ENCODE data around the gene KIAA0825. TPM values are rescaled to one million over a fixed set of nuclear protein-coding genes. Genes with fewer than 3 reads are reported as not detected.

The KIAA0825 gene
- polyA plus RNA-seq, 1 of the 3 experiments (the other 2 are of a cell fraction), result 0.61 TPM

GRCh38 chr5:94250985-94251384, 367.4 kb downstream of the KIAA0825 start:
- H3K36me3 ChIP-seq (replicated peaks in 1 of 2; ENCODE audit: control insufficient read depth in 1 of 2, insufficient read depth in 2 of 2, low read length in 1 of 2), result no peaks in the 10 kb centered on the region
- H3K27me3 ChIP-seq (ENCODE audit: insufficient read depth), result no peaks in the 10 kb centered on the region
- H3K4me2 ChIP-seq, result no peak overlapping the region
- no peak for DNase-seq
- no peaks in the 10 kb centered on the region for H3K9me2 ChIP-seq
- H3F3A ChIP-seq (replicated peaks; ENCODE audit: insufficient read depth), result no peaks in the 10 kb centered on the region
- no peak overlapping the region for H3K9ac ChIP-seq
- WGBS (ENCODE audit: low lambda C conversion rate), result 82% methylated on average over 5 of the region's 5 CpGs
- ChIA-PET POLR2A (no interaction called here), CTCF (interaction anchor here (1.0 to 1.3 kb wide), 2 partner anchors 10 to 16 kb away, joined by 3 to 4 read pairs; no protein-coding TSS in a partner anchor)
- no peak overlapping the region for H2AFZ ChIP-seq (ENCODE audit: low read depth)
- no peaks in the 10 kb centered on the region; a peak in 1 of 4 replicates for H3K4me1 ChIP-seq (ENCODE audit: control insufficient read depth in 1 of 2, insufficient read depth in 2 of 2, low read depth in 1 of 2, low read length in 1 of 2)
- TF ChIP-seq RAD21 (IDR thresholded peaks at IDR 0.05; ENCODE audit: low read length) (no peak), SIN3A (IDR thresholded peaks at IDR 0.05; ENCODE audit: borderline replicate concordance, low read depth, low read length) (no peak), FOSL2 (IDR thresholded peaks at IDR 0.05; ENCODE audit: borderline replicate concordance, low read depth) (no peak), EZH2phosphoT487 (IDR thresholded peaks at IDR 0.05; ENCODE audit: borderline replicate concordance, low read depth) (no peak), ZBTB33 (IDR thresholded peaks at IDR 0.05; ENCODE audit: borderline replicate concordance, low read depth) (no peak), RFX5 (IDR thresholded peaks at IDR 0.05; ENCODE audit: low read length) (no peak), MEF2A (IDR thresholded peaks at IDR 0.05; ENCODE audit: borderline replicate concordance, low read depth) (no peak), GABPA (IDR thresholded peaks at IDR 0.05; ENCODE audit: low read depth) (no peak), RXRA (IDR thresholded peaks at IDR 0.05; ENCODE audit: borderline replicate concordance, low read depth) (no peak), POLR2AphosphoS5 (IDR thresholded peaks at IDR 0.05; ENCODE audit: low read depth, low read length) (no peak), RCOR1 (IDR thresholded peaks at IDR 0.05; ENCODE audit: low read length) (no peak), GATA2 (CRISPR knock-in tag; IDR thresholded peaks at IDR 0.05) (no peak), FOXJ3 (CRISPR knock-in tag; IDR thresholded peaks at IDR 0.05) (no peak), MAX (IDR thresholded peaks at IDR 0.05; ENCODE audit: low read depth) (no peak), REST (IDR thresholded peaks at IDR 0.05; ENCODE audit: low read depth, low read length) (no peak), NRF1 (IDR thresholded peaks at IDR 0.05; ENCODE audit: low read depth, low read length) (no peak), YY1 (IDR thresholded peaks at IDR 0.05; ENCODE audit: low read depth) (no peak), FOXM1 (IDR thresholded peaks at IDR 0.05; ENCODE audit: low read depth) (no peak)
- TF ChIP-seq, protein P1, sequence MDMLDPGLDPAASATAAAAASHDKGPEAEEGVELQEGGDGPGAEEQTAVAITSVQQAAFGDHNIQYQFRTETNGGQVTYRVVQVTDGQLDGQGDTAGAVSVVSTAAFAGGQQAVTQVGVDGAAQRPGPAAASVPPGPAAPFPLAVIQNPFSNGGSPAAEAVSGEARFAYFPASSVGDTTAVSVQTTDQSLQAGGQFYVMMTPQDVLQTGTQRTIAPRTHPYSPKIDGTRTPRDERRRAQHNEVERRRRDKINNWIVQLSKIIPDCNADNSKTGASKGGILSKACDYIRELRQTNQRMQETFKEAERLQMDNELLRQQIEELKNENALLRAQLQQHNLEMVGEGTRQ (IDR thresholded peaks at IDR 0.05; ENCODE audit: borderline replicate concordance, low read depth, low read length), result no peak
- TF ChIP-seq, protein P2, sequence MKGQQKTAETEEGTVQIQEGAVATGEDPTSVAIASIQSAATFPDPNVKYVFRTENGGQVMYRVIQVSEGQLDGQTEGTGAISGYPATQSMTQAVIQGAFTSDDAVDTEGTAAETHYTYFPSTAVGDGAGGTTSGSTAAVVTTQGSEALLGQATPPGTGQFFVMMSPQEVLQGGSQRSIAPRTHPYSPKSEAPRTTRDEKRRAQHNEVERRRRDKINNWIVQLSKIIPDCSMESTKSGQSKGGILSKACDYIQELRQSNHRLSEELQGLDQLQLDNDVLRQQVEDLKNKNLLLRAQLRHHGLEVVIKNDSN (IDR thresholded peaks at IDR 0.05; ENCODE audit: borderline replicate concordance, low read depth), result no peak
- no peak overlapping the region for H3K4me3 ChIP-seq (ENCODE audit: low read depth in 2 of 2, low read length in 1 of 2)
- H4K20me1 ChIP-seq (ENCODE audit: insufficient read depth), result no peaks in the 10 kb centered on the region
- no peaks in the 10 kb centered on the region for H3K9me3 ChIP-seq
- no peak overlapping the region for H3K27ac ChIP-seq (ENCODE audit: low read depth in 2 of 2, low read length in 1 of 2)
- no peaks in the 10 kb centered on the region for H3K79me2 ChIP-seq (ENCODE audit: insufficient read depth)
